Renal cortical epithelial cell (primary cell): ENCODE results near the gene P2RY13. TPM values are rescaled to one million over a fixed set of nuclear protein-coding genes. Genes with fewer than 3 reads are reported as not detected.

Source experiments
- DNase-seq: peaks from one replicate; pipeline ENCODE4 v3.0.0-alpha.2; 2011; ENCODE audit warnings: low read depth
- total RNA-seq: library from RNA; depleted of rRNA; stranded (reverse); fragments of >200 nt; gene quantifications from 2 replicates; pipeline ENCODE4 v1.2.3, GENCODE V29; 2014

The P2RY13 gene
- total RNA-seq, 1 donor from 2014 or later = not detected

- no peak for DNase-seq
These were observed 36.2 kb downstream of the P2RY13 start for GRCh38 chr3:151293127-151293526.

GRCh38 chr3:151290673-151291072 is 38.7 kb downstream of the P2RY13 start:
- peak; percentile 50 for DNase-seq

GRCh38 chr3:151289445-151289844 is 39.9 kb downstream of the P2RY13 start:
- no peak for DNase-seq

- no peak for DNase-seq
These were observed 43.4 kb downstream of the P2RY13 start for GRCh38 chr3:151285940-151286339.

- DNase-seq = peak; percentile 78
These were observed 45.4 kb downstream of the P2RY13 start for GRCh38 chr3:151283907-151284461.

- DNase-seq = no peak
These were observed 46.0 kb downstream of the P2RY13 start for GRCh38 chr3:151283387-151283786.

- peak; percentile 62 for DNase-seq
These were observed 46.4 kb downstream of the P2RY13 start for GRCh38 chr3:151282921-151283320.

- no peak for DNase-seq
These were observed 47.6 kb downstream of the P2RY13 start for GRCh38 chr3:151281671-151282324.

GRCh38 chr3:151278230-151278629 is 51.1 kb downstream of the P2RY13 start, which contains the start of gene P2RY14:
Gene P2RY14, minus strand, starts transcription at chr3:151278542. Its CDS starts 64,226 bp downstream, at chr3:151214316.
- DNase-seq = no peak

GRCh38 chr3:151276687-151277042 is 52.7 kb downstream of the P2RY13 start:
- no peak for DNase-seq

Other genes with a start within 250 kb of the P2RY13 start
- gene MED12L, start 243.9 kb downstream of the P2RY13 start, total RNA-seq = under 0.01 and 0.30 TPM in 2 replicates
- gene GPR171, start 126.3 kb downstream of the P2RY13 start, total RNA-seq = not detected in 2 replicates
- gene P2RY14, start 51.0 kb downstream of the P2RY13 start, total RNA-seq = not detected in 2 replicates
- 10.0 and 37.5 TPM in 2 replicates for gene GPR87, start 12.7 kb downstream of the P2RY13 start, total RNA-seq
- not detected in 2 replicates for gene P2RY12, start 55.2 kb upstream of the P2RY13 start, total RNA-seq
- gene IGSF10, start 131.5 kb upstream of the P2RY13 start, total RNA-seq = 0.05 TPM in 1 of 2 replicates, not detected in the other